Ammon's horn (tissue), 1 donor: Measurements from ENCODE around the gene NRXN3.

ENCODE experiments used
- DNase-seq: peaks from one replicate; pipeline ENCODE4 v3.0.0-alpha.2; 2016; ENCODE audit warnings: low spot score

Gene NRXN3

DNA sequence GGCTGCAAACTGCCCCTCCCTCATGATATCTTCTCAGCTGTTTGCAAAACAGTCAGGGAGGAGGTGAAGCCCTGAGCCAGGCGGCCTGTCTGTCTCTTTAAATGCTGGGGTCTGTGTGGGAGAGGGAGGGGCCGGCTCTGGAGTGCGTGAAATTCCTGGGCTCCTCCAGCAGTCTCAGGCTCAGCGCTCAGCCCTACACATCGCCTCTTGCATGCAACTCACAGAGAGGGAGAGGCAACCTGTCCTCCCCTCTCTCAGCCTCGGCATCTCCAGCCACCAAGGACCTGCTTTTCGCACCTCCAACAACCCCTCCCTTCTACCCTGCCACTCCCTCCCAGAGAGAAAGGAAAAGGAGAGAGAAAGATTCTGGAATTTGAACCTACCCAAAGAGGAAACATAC lies at the start of gene NRXN3:
Gene NRXN3 (plus strand): TSS at position 171 of the 400 bp plus-strand sequence. CDS start 72,721 bp downstream, outside the sequence.
- peak; percentile 80 for DNase-seq

- DNase-seq: no peak
Observed at GRCh38 chr14:78122436-78122835, 47.7 kb upstream of the NRXN3 start.

GRCh38 chr14:78123650-78124253 lies 46.4 kb upstream of the NRXN3 start:
- no peak for DNase-seq

DNA sequence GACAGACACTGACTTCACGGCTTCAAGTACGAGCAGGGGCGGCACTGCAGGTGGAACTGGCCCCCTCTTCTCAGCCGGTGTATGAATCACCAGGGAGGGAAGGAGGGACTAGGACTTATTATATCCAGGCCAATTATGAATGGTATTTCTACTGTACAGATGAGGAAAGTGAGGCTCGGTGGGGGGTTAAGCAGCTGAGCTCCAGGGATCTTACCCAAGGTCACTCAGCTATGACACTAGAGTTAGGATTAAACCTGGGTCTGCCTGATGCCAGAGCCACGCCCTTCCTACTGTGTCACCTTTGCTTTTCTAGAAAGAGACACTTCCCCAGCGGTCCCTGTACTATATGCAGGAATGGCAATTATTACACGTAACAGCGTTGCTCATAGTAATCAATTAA lies 42.2 kb upstream of the NRXN3 start:
- DNase-seq: no peak

- DNase-seq: no peak
Observed at GRCh38 chr14:78129375-78129774, 40.8 kb upstream of the NRXN3 start.

DNA sequence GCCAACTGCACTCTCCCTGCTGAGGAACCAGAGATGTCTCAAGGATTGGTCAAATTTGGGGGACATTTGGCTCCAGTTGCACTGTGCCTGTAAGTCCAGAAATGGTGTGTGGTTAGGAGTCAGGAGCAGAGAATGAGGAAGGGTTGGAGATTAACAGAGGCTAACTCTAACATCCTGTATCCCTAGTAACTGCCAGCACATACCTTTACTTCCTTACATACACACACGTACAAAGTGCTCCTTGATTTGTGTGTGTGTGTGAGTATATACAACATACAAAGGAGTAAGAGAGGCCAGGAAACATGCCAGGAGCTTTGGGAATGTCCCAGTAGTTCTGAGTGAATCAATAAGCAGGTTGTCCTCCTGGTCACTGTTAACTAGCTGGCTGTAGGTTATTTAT lies 39.8 kb upstream of the NRXN3 start:
- DNase-seq: no peak

DNA sequence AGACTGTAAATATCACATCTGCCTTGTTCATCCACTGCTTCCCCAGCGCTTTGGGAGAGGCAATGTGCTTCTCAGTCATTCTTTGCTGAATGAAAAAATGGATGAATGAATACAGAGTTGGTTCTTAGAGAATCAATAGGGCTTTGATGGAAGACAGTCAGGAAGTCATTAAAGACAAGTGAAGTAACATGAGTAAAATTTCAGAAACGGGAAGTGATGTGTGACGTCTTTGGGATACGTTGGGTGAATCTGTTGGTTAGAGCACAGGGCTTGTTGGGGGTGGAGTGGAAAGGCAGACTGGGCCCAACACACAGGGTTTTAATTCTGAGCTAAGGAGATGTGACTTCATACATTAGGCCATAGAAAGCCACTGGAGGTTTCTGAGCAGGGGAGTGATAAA lies 39.0 kb upstream of the NRXN3 start:
- DNase-seq: no peak

DNA sequence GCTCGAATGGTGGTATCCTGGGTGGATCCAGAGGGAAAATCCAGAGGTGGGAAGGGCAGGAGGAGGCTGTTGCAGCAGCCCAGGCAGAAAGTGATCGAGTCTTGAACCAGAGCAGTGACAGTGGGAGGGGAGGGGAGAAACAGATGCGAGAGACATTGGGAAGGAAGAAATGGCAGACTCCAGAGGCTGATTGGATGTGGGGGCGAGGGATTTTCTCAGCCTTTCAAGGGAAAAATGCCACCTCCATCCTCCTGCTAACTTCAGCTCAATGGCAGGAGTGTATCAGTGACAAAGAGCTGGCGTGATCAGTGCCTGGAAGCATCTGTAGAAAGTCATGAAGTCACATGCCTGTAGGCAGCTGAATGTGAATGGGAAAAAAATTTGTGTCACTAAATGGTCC lies 38.6 kb upstream of the NRXN3 start:
- DNase-seq: peak; percentile 43

DNA sequence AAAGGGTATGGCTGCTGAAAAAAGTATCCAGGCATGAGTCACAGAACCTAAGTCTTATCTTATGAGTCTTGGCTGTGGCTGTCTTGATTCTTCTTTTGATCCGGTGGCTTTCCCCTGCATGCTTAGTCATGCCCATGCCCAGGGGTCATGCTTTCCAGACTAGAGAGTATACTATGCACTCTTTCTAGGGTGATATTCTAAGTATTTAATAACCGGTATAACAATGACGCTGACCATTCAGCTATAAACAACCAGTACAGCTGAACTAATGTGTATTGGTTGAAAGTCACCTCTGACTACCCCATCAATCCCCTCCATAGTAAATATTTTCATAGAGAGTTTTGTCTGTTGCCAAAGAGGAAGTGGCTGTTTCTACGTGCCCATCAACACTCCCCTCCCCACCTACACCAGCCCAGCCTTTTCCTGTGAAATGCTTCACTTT lies 34.7 kb upstream of the NRXN3 start:
- DNase-seq: no peak

GRCh38 chr14:78136695-78137094 lies 33.5 kb upstream of the NRXN3 start:
- DNase-seq: no peak

GRCh38 chr14:78141590-78141989 lies 28.6 kb upstream of the NRXN3 start:
- DNase-seq: no peak

DNA sequence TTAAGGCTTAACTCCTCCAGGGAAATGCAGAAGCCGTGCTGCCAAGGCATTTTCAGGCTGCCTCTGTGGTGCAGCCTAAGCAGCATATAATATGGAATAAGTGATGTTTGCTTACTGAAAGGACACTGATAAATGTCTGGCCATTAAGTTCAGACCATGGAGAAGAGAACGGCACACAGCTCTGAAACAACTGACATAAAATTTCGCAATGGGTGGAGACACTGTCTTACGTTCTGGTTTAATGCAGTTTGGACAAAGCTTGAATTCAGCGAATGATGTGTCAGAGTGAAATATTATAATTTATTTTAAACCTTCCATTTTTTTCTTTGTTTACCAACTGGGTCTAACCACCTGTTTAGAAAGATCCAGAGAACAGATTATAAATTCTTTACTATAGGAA lies 27.2 kb upstream of the NRXN3 start:
- no peak for DNase-seq

DNA sequence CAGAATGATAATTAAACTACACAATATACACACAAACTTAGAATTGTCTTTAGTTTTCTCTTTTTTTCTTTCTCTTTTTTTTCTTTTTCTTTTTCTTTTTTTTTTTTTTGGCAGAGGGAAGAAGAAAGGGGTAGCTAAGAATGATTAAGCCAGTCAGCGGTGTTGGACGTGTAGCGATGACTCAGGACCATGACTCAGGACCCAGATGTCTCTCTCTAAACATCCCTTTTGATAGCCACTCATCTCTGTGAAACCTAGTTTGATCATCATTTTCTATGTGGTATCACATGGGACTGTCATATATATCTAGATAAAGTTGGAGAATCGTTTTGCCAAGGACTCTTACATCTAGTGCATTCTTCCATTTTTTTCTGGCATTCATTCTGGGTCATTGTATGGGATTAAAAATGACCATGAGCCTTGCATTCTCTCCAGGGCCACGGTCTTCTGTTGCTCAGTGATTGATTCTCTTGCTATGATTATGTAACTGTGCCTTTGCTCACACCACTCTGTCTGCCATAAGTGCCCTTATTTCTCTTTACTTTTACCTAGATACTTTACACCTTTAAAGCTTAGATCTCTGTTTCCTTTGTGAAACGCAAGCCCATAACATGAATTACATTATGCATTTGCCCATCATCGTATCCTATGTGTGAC lies 26.6 kb upstream of the NRXN3 start:
- no peak for DNase-seq

DNA sequence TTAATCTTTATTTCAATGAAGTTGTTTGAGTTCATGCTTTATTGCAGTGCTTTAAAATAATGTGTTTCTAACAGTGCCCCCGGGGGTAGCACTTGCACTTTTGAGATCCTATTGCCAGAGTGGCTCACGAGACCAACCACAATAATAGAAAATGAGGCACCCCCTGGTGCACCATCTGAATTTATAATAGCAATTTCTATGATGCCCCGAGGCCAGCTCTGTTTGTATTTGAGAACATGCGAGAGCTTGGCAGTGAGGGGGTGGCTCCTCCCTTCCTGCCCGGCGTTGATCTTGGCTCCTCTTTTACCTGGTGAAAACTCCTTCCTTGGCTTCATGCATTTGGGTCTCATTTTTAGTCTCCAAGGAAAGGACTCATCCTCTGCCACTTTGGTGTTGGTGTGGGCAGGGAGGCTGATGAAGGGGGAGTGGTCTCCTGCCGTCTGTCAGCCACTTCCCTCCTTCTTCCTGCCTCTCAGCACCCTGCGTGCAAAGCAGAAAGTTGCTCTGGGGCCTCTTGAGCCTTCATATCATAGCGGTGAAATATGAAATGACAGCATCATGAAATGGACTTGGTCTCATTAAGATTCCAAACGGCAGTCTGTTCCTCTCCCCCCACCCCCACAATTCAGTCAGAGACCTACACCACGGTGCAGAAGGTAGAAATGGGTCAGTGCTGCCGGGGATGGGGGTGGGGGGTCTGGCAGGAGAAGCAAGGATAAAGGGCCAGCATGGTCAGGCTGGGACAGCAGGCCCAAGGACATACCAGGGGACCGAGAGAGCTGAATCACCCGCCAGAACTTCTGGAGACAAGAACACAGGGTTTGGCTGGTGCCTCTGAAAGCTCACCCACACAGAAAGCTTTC lies 17.7 kb upstream of the NRXN3 start:
- no peak for DNase-seq

DNA sequence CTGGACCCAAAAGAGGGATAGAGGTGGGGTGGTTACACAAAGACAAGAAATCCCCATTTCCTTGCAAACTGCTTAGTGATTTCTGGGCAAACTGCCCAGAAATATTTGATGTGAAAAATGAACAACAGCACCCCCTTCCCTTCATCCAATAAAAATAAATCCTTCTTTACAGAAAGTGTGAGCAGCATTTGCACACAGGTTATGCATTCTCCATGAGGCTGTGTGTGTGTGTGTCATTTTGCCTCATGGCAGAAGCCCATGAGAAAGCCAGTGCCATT lies 17.2 kb upstream of the NRXN3 start:
- DNase-seq: peak; percentile 27

GRCh38 chr14:78154827-78155226 lies 15.3 kb upstream of the NRXN3 start:
- peak; percentile 30 for DNase-seq

DNA sequence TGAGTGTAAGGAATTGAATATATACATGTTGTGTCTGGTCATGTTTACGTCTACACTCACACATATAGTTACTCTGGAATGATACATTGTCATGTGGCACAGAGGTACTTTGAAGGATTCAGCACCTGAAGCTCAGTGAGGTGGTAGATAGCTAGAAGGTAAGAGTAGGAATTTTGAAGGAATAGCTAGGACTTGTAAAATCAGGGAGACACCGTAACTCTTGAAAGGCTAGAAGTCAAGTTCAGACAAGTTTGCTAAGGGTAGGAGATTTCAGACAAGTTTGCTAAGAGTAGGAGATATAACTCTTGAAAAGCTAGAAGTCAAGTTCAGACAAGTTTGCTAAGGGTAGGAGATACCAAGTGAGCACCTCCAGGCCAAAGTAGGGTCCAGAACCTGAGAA lies 14.0 kb upstream of the NRXN3 start:
- no peak for DNase-seq

DNA sequence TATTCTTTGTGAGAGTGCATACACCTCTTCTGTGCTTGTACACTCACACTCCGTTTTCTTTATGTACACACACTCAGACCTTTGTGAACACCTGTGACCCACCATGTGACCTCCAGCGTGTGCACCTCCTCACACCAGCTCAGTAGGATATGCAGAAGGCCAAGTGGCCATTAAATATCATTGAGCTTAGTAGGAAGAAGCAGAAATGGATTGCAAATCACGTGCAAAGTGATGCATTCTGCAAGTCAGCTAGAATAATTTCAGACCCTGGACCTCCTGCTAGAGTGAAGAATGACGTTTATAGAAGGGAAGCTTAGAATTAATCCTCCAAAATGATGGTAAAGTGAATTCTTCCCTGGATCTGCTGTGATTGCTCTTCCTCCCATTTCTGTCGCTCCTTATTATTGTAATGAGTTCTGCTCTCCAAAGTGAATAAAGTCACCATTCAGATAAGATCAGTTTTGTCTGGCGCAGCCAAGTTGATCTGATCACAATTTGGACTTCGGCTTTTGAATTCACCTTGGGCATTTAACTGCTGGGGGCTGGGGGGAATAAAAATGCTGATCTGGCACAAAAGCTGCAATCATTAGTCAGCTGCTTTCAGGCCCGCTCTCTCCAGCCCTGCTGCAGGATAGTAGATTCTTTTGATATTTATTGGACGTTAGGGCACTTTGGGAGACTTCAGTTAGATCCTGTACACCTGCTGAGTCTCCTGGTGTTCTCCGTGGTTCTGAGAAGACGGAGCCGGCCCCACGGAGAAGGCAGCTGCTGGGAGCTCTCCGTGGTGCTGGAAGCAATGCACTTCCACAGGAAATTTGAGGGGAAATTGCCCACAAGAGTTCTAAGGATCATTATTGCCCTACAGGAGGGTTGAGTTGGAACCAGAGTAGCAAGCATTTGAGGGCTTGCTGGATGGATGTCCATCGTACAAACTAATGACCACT lies 12.4 kb upstream of the NRXN3 start:
- DNase-seq: no peak

- DNase-seq: no peak
Observed at GRCh38 chr14:78162202-78162601, 8.0 kb upstream of the NRXN3 start.

- DNase-seq: peak; percentile 27
Observed at GRCh38 chr14:78164226-78164853, 5.8 kb upstream of the NRXN3 start.

GRCh38 chr14:78172428-78172827 lies 2.3 kb downstream of the NRXN3 start:
- no peak for DNase-seq
